HepG2 (cell line): Measurements from ENCODE around the gene TP53I3. TPM values are rescaled to one million over a fixed set of nuclear protein-coding genes. Genes with fewer than 3 reads are reported as not detected.

ENCODE experiments used
- FOXP1 ChIP-seq, 2 experiments: fragments of 450-650 bp in 1 of 2; IDR thresholded peaks; 2 replicates each; pipeline ENCODE4 v1.6.1; 2017 to 2018; ENCODE audit warnings: antibody characterized with exemption in 1 of 2
- HBP1 ChIP-seq: IDR thresholded peaks from 2 replicates; pipeline ENCODE4 v1.6.1; 2016; ENCODE audit warnings: low read depth, control low read depth
- HIC2 ChIP-seq: sonication (generic); formaldehyde crosslinking; IDR thresholded peaks from 2 replicates; pipeline ENCODE4 v1.9.0; 2022; ENCODE audit warnings: low read depth, missing genetic modification reagents
- HNF4A ChIP-seq: sonication (generic); formaldehyde crosslinking; IDR thresholded peaks from 2 replicates; pipeline ENCODE4 v1.4.0; 2020; ENCODE audit warnings: missing genetic modification reagents
- NFIC ChIP-seq: IDR thresholded peaks from 2 replicates; pipeline ENCODE4 v1.6.1; 2012; ENCODE audit warnings: mild to moderate bottlenecking, low read length, inconsistent platforms
- PHB2 ChIP-seq: fragments of 450-650 bp; IDR thresholded peaks from 2 replicates; pipeline ENCODE4 v1.6.1; 2018; ENCODE audit not compliant: partially characterized antibody
- POLR2A ChIP-seq, 2 experiments: IDR thresholded peaks; 2 replicates each; pipeline ENCODE4 v1.6.1; 2011; ENCODE audit warnings: low read depth in 2 of 2, low read length in 2 of 2, mild to moderate bottlenecking in 1 of 2, moderate library complexity in 1 of 2; ENCODE audit not compliant: insufficient read depth in 1 of 2
- SAFB2 ChIP-seq: sonication (generic); formaldehyde crosslinking; IDR thresholded peaks from 2 replicates; pipeline ENCODE4 v1.5.1; 2020; ENCODE audit warnings: missing genetic modification reagents, low read depth, mild to moderate bottlenecking, borderline replicate concordance
- SP5 ChIP-seq: IDR thresholded peaks from 2 replicates; pipeline ENCODE4 v1.6.1; 2016; ENCODE audit warnings: low read depth, borderline replicate concordance
- ZBTB21 ChIP-seq: sonication (generic); formaldehyde crosslinking; IDR thresholded peaks from 2 replicates; pipeline ENCODE4 v1.4.0; 2020; ENCODE audit warnings: missing genetic modification reagents
- ZNF121 ChIP-seq: sonication (generic); formaldehyde crosslinking; IDR thresholded peaks from 2 replicates; pipeline ENCODE4 v1.5.0; 2020; ENCODE audit warnings: mild to moderate bottlenecking, missing genetic modification reagents
- ZNF234 ChIP-seq: sonication (generic); formaldehyde crosslinking; conservative IDR thresholded peaks from 2 replicates; pipeline ENCODE4 v1.5.1; 2020; ENCODE audit warnings: mild to moderate bottlenecking, missing genetic modification reagents
- ZNF607 ChIP-seq: sonication (generic); formaldehyde crosslinking; IDR thresholded peaks from 2 replicates; pipeline ENCODE4 v1.5.1; 2020; ENCODE audit warnings: missing genetic modification reagents, mild to moderate bottlenecking, borderline replicate concordance
- ZNF616 ChIP-seq: sonication (generic); formaldehyde crosslinking; IDR thresholded peaks from 2 replicates; pipeline ENCODE4 v1.5.0; 2020; ENCODE audit warnings: low read depth, mild to moderate bottlenecking, missing genetic modification reagents
- polyA plus RNA-seq, 8 experiments: library from polyadenylated mRNA; depleted of rRNA in 3 of 8; stranded (reverse) in 7 of 8; unstranded in 1 of 8; fragments of >200 nt; fragmentation: Illumina TruSeq in 4 of 8; extraction: Trizol in 4 of 8; gene quantifications; 2 replicates each; pipeline versions ENCODE4 v1.2.1 to v1.2.3, GENCODE V29; 2011 to 2016; ENCODE audit warnings: low read depth in 4 of 8, missing spikeins in 1 of 8, mixed read lengths in 1 of 8; ENCODE audit not compliant: insufficient read depth in 1 of 8
- total RNA-seq, 5 experiments: library from RNA; depleted of rRNA; stranded (reverse); fragments of >200 nt; fragmentation: Illumina TruSeq; extraction: Trizol; gene quantifications; 2 replicates each; pipeline ENCODE4 v1.2.3, GENCODE V29; 2016; ENCODE audit warnings: low read depth in 1 of 5
- TF ChIP-seq, protein P1 (sequence below), 2 experiments: IDR thresholded peaks; 2 replicates each; pipeline ENCODE4 v1.6.1; 2011 to 2012; ENCODE audit warnings: low read length in 2 of 2, borderline replicate concordance in 1 of 2, low read depth in 1 of 2, mild to moderate bottlenecking in 1 of 2, moderate library complexity in 1 of 2
- TF ChIP-seq, protein P2 (sequence below): sonication (generic); formaldehyde crosslinking; IDR thresholded peaks from 2 replicates; pipeline ENCODE4 v1.8.1; 2023; ENCODE audit warnings: missing genetic modification reagents, inconsistent platforms, borderline replicate concordance
- TF ChIP-seq, protein P3 (sequence below): IDR thresholded peaks from 2 replicates; pipeline ENCODE4 v1.6.1; 2016; ENCODE audit warnings: missing genetic modification reagents, missing compliant biosample characterization
- TF ChIP-seq, protein P4 (sequence below): sonication (generic); formaldehyde crosslinking; conservative IDR thresholded peaks from 2 replicates; pipeline ENCODE4 v1.8.1; 2023; ENCODE audit warnings: missing genetic modification reagents

Gene TP53I3
- total and polyA plus RNA-seq, 2 of the 13 experiments (the other 11 are each of a cell fraction or from before 2014, with no cell fraction given) = 25.0 to 44.1 TPM

- TF ChIP-seq, protein P1, sequence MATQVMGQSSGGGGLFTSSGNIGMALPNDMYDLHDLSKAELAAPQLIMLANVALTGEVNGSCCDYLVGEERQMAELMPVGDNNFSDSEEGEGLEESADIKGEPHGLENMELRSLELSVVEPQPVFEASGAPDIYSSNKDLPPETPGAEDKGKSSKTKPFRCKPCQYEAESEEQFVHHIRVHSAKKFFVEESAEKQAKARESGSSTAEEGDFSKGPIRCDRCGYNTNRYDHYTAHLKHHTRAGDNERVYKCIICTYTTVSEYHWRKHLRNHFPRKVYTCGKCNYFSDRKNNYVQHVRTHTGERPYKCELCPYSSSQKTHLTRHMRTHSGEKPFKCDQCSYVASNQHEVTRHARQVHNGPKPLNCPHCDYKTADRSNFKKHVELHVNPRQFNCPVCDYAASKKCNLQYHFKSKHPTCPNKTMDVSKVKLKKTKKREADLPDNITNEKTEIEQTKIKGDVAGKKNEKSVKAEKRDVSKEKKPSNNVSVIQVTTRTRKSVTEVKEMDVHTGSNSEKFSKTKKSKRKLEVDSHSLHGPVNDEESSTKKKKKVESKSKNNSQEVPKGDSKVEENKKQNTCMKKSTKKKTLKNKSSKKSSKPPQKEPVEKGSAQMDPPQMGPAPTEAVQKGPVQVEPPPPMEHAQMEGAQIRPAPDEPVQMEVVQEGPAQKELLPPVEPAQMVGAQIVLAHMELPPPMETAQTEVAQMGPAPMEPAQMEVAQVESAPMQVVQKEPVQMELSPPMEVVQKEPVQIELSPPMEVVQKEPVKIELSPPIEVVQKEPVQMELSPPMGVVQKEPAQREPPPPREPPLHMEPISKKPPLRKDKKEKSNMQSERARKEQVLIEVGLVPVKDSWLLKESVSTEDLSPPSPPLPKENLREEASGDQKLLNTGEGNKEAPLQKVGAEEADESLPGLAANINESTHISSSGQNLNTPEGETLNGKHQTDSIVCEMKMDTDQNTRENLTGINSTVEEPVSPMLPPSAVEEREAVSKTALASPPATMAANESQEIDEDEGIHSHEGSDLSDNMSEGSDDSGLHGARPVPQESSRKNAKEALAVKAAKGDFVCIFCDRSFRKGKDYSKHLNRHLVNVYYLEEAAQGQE (IDR thresholded peaks at IDR 0.05; ENCODE audit: borderline replicate concordance in 1 of 2, low read depth in 1 of 2, low read length in 2 of 2) = no peak
- TF ChIP-seq, protein P2, sequence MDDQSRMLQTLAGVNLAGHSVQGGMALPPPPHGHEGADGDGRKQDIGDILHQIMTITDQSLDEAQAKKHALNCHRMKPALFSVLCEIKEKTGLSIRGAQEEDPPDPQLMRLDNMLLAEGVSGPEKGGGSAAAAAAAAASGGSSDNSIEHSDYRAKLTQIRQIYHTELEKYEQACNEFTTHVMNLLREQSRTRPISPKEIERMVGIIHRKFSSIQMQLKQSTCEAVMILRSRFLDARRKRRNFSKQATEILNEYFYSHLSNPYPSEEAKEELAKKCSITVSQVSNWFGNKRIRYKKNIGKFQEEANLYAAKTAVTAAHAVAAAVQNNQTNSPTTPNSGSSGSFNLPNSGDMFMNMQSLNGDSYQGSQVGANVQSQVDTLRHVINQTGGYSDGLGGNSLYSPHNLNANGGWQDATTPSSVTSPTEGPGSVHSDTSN (CRISPR knock-in tag) = no peak
- no peak for TF ChIP-seq ZNF234 (CRISPR knock-in tag)
- TF ChIP-seq ZBTB21 (CRISPR knock-in tag) = 0 out of 2 replicates have a peak, but pooled peaks have one; percentile 19
- TF ChIP-seq, protein P3, sequence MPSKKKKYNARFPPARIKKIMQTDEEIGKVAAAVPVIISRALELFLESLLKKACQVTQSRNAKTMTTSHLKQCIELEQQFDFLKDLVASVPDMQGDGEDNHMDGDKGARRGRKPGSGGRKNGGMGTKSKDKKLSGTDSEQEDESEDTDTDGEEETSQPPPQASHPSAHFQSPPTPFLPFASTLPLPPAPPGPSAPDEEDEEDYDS (CRISPR knock-in tag) = peak; percentile 79; the same call in 1 of the 2 replicates
- no peak for TF ChIP-seq ZNF121 (CRISPR knock-in tag)
- no peak for TF ChIP-seq HBP1
- no peak for TF ChIP-seq ZNF607 (CRISPR knock-in tag)
- no peak for TF ChIP-seq FOXP1 (IDR thresholded peaks at IDR 0.05)
- TF ChIP-seq FOXP1 (CRISPR knock-in tag; IDR thresholded peaks at IDR 0.05) = no peak; the same call in 1 of the 2 replicates
- TF ChIP-seq NFIC = no peak
- TF ChIP-seq, protein P4, sequence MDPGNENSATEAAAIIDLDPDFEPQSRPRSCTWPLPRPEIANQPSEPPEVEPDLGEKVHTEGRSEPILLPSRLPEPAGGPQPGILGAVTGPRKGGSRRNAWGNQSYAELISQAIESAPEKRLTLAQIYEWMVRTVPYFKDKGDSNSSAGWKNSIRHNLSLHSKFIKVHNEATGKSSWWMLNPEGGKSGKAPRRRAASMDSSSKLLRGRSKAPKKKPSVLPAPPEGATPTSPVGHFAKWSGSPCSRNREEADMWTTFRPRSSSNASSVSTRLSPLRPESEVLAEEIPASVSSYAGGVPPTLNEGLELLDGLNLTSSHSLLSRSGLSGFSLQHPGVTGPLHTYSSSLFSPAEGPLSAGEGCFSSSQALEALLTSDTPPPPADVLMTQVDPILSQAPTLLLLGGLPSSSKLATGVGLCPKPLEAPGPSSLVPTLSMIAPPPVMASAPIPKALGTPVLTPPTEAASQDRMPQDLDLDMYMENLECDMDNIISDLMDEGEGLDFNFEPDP (CRISPR knock-in tag) = no peak
- no peak for TF ChIP-seq PHB2
- no peak for TF ChIP-seq HIC2 (CRISPR knock-in tag)
- peak; percentile 66 for TF ChIP-seq HNF4A (CRISPR knock-in tag)
- TF ChIP-seq SAFB2 (CRISPR knock-in tag) = no peak
- no peak for TF ChIP-seq ZNF616 (CRISPR knock-in tag)
- TF ChIP-seq POLR2A (IDR thresholded peaks at IDR 0.05; ENCODE audit: insufficient read depth in 1 of 2, low read depth in 2 of 2, low read length in 2 of 2) = peak; percentile 66 to 94
- no peak for TF ChIP-seq SP5
These were observed 38.8 kb downstream of the TP53I3 start (continued) for GRCh38 chr2:24045511-24046508.
